Activated CD4-positive, alpha-beta memory T cell treated with anti-CD3 and anti-CD28 coated beads for 36 hours (primary cell): ENCODE data around the gene CPM. TPM values are rescaled to one million over a fixed set of nuclear protein-coding genes. Genes with fewer than 3 reads are reported as not detected.

Source experiments
- CTCF ChIA-PET: fragments of 350-600 bp; sonication (Branson Sonifier 250); formaldehyde crosslinking; loops from one replicate; lab custom pipeline; 2021; ENCODE audit warnings: antibody characterized with exemption, inconsistent platforms; lab: Charles Lee
- POLR2A ChIA-PET: fragments of 350-600 bp; sonication (Branson Sonifier 250); formaldehyde crosslinking; loops from one replicate; lab custom pipeline; 2021; ENCODE audit warnings: antibody characterized with exemption; lab: Charles Lee
- DNase-seq: peaks from one replicate; pipeline ENCODE4 v3.0.0-alpha.2; 2020
- H3K27ac Mint-ChIP-seq: one replicate; pipeline ENCODE4 v1.8.0; 2021; ENCODE audit warnings: mixed read lengths
- H3K27me3 Mint-ChIP-seq: one replicate; pipeline ENCODE4 v1.8.0; 2021; ENCODE audit warnings: mixed read lengths
- H3K36me3 Mint-ChIP-seq: one replicate; pipeline ENCODE4 v1.8.0; 2021; ENCODE audit warnings: mixed read lengths
- H3K4me1 Mint-ChIP-seq: one replicate; pipeline ENCODE4 v1.8.0; 2021; ENCODE audit warnings: low read depth, mixed read lengths
- H3K4me3 Mint-ChIP-seq: one replicate; pipeline ENCODE4 v1.8.0; 2021; ENCODE audit warnings: mild to moderate bottlenecking, mixed read lengths
- H3K9me3 Mint-ChIP-seq: one replicate; pipeline ENCODE4 v1.8.0; 2021; ENCODE audit warnings: mixed read lengths
- intact Hi-C: fragments of 100-400 bp; cut with micrococcal nuclease; formaldehyde crosslinking; loops from one replicate; pipeline ENCODE4 v1.15.1; 2023
- total RNA-seq, 2 experiments: library from RNA; stranded (reverse); gene quantifications; one replicate each; pipeline ENCODE4 v1.2.3, GENCODE V29; 2021

Gene CPM
- total RNA-seq, 2 experiments from 2014 or later: 14.7 to 19.8 TPM

DNA sequence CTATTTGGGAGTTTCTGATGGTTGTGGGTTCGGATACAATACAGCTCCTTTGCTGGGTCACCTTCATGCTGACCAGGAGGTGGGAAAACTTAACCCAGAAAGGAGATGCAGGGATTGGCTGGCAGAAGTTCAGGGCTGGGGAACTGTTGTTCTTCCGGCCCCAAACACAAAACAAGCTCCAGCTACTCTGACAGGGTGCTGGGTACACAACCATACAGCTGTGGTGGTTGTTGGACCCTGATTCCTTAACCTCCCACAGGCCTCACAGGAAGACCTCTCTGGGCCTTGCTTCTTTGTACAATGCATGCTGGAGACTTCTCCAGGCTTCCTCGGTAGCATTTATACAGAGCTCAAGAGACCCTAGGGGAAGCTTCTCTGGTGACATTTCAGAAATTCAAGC is 47.6 kb downstream of the CPM start:
- peaks cover 3% of the 10 kb centered on the region for H3K27me3 Mint-ChIP-seq
- ChIA-PET CTCF (no interaction called here), POLR2A (no interaction called here)
- intact Hi-C loops: no loop called here
- no peak overlapping the region for H3K27ac Mint-ChIP-seq
- no peak for DNase-seq
- H3K4me3 Mint-ChIP-seq: no peak overlapping the region
- H3K9me3 Mint-ChIP-seq: peaks cover 3% of the 10 kb centered on the region
- H3K36me3 Mint-ChIP-seq: peaks cover 10% of the 10 kb centered on the region
- peaks cover 13% of the 10 kb centered on the region for H3K4me1 Mint-ChIP-seq

DNA sequence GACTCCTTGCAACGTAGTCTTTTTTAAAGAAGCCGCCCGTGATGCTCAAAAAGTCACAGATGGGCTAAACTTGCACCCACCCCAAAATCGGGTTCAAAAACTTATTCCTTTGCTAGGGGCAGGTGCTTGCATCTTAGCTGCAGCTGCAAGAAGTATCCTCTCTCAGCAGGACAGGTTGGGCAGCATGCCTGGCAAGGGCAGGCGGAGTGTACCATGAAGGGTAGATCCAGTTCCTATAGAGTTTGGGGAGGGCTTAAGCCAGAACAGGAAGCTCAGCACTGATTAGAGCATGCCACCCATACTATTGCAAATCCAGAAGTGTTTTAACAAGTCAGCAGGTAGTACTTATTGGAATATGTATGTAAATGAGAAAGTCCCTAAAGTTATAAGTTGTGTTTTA is 48.7 kb downstream of the CPM start:
- H3K27me3 Mint-ChIP-seq: peaks cover 3% of the 10 kb centered on the region
- peaks cover 3% of the 10 kb centered on the region for H3K9me3 Mint-ChIP-seq
- H3K4me1 Mint-ChIP-seq: peaks cover 13% of the 10 kb centered on the region
- H3K4me3 Mint-ChIP-seq: no peak overlapping the region
- H3K27ac Mint-ChIP-seq: no peak overlapping the region
- POLR2A ChIA-PET: no interaction called here
- intact Hi-C loops: no loop called here
- peaks cover 10% of the 10 kb centered on the region for H3K36me3 Mint-ChIP-seq
- DNase-seq: no peak
- CTCF ChIA-PET: interaction anchor here (0.6 kb wide), 1 partner anchor 22 kb away, joined by 4 read pairs; no protein-coding TSS in a partner anchor

DNA sequence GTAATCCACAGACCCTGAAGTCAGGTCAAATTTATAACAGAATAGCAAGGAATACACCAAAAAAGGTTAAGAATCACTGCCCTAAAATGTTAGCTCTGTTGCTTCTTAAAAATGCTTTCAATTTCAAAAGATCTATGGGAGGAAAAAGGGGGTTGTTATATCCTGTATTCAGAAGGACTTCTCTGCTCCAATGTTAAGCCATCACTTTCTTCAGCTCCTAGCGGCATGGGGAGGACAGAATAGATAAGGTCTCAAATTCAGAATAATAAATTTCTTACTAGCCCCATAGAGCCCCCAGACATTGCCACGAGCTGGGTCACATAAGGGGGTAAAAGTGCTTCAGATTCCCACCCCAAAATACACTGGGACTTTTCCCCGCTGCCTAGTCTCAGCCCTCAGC is 49.8 kb downstream of the CPM start:
- Mint-ChIP-seq H3K4me3 (no peak overlapping the region), H3K27ac (no peak overlapping the region), H3K36me3 (peaks cover 10% of the 10 kb centered on the region), H3K27me3 (peaks cover 3% of the 10 kb centered on the region), H3K4me1 (peaks cover 4% of the 10 kb centered on the region), H3K9me3 (peaks cover 8% of the 10 kb centered on the region)
- DNase-seq: no peak
- ChIA-PET POLR2A (no interaction called here), CTCF (no interaction called here)
- intact Hi-C loops: no loop called here

DNA sequence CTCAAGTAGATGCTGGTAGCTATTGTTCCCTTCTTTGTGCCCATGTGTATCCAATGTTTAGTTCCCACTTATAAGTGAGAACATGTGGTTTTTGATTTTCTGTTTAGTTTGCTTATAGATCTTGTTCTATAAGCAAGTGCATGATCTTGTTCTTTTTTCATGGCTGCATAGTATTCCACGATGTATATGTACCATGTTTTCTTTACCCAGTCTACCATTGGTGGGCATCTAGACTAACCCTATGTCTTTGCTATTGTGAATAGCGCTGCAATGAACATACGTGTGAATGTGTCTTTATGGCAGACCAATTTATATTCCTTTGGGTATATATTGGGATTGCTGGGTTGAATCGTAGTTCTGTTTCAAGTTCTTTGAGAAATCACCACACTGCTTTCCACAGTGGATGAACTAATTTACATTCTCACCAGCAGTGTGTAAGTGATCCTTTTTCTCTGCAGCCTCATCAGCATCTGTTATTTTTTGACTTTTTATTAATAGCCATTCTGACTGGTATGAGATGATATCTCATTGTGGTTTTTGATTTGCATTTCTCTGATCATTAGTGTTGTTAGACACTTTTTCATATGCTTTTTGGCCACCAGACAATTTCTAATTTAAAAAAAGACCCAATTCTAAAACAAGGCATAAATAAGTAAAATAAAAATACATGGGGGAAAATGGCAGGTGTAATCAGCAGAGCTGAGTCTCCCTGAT is 50.6 kb downstream of the CPM start:
- Mint-ChIP-seq H3K27me3 (peaks cover 3% of the 10 kb centered on the region), H3K4me1 (no peaks in the 10 kb centered on the region), H3K9me3 (peaks cover 8% of the 10 kb centered on the region), H3K36me3 (peaks cover 10% of the 10 kb centered on the region), H3K4me3 (no peak overlapping the region), H3K27ac (no peak overlapping the region)
- ChIA-PET POLR2A (no interaction called here), CTCF (no interaction called here)
- DNase-seq: no peak
- intact Hi-C loops: no loop called here

DNA sequence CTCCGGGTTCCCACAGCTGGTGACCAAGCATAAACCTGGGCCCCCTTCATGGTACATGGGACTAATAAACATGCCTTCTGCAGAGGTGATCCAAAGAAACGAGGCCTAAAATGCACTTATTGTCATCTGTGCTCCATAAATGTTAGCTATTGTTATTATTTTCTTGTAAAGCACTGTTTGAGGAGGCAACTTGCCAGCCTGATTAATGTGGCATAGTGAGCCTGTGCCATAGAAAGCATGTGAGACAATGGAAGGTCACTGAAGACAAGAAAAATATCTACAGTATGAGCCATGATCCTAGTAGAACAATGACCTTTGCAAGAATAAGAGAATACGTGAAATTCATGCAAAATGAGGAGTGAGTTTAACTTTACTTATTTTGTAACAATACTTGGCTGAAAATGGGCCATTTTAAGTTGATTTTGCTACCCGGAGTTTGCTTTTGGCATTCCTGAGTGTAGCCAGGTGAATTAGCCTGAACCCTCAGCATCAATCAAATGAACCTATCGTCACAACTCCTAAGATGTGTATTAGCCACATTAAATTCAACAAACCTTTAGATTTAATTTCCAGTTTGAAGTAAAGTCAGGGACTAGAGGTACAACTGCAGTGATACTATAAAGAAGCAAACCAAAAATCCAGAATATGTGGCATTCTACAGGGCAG is 52.2 kb downstream of the CPM start:
- H3K27ac Mint-ChIP-seq: no peak overlapping the region
- peaks cover 10% of the 10 kb centered on the region for H3K36me3 Mint-ChIP-seq
- intact Hi-C loops: no loop called here
- ChIA-PET POLR2A (no interaction called here), CTCF (no interaction called here)
- peaks cover 8% of the 10 kb centered on the region for H3K9me3 Mint-ChIP-seq
- H3K27me3 Mint-ChIP-seq: peaks cover 2% of the 10 kb centered on the region
- DNase-seq: no peak
- H3K4me3 Mint-ChIP-seq: no peak overlapping the region
- no peaks in the 10 kb centered on the region for H3K4me1 Mint-ChIP-seq

DNA sequence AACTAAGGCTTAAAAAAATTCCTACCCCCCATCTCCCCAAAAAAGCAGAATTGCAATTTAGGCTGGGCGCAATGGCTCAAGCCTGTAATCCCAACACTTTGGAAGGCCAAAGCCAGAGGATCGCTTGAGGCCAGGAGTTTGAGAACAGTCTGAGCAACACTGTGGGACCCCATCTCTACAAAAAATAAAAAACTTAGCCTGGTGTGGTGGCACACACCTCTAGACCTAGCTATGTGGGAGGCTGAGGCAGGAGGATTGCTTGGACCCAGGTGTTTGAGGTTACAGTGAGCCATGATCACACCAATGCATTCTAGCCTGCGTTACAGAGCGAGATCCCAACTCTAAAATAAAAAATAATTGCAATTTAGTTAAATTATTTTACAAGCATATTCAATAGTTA is 54.1 kb downstream of the CPM start:
- Mint-ChIP-seq H3K9me3 (peaks cover 8% of the 10 kb centered on the region), H3K27me3 (no peaks in the 10 kb centered on the region), H3K4me1 (no peaks in the 10 kb centered on the region), H3K4me3 (no peak overlapping the region), H3K27ac (no peak overlapping the region), H3K36me3 (peaks cover 7% of the 10 kb centered on the region)
- DNase-seq: no peak
- ChIA-PET POLR2A (no interaction called here), CTCF (no interaction called here)
- intact Hi-C loops: no loop called here

DNA sequence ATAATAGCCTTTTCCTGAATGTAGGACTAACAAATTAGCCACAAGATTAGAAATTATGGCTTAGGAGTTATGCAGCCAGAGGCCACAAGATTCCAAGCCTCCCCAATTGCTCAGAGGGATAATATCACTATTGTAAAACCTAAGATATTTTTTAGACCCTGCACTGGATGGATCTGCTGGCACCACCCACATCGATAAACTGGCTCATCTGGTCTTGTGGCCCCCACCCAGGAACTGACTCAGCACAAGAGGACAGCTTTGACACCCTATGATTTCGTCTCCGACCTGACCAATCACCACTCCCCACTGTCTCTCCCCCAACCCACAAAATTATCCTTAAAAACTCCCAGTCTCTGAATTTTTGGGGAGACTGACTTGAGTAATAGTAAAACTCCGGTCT is 54.7 kb downstream of the CPM start:
- CTCF ChIA-PET: no interaction called here
- Mint-ChIP-seq H3K36me3 (peaks cover 7% of the 10 kb centered on the region), H3K27ac (no peak overlapping the region), H3K4me1 (no peaks in the 10 kb centered on the region), H3K9me3 (peaks cover 8% of the 10 kb centered on the region), H3K27me3 (no peaks in the 10 kb centered on the region), H3K4me3 (no peak overlapping the region)
- intact Hi-C loops: no loop called here
- no peak for DNase-seq
- POLR2A ChIA-PET: no interaction called here

DNA sequence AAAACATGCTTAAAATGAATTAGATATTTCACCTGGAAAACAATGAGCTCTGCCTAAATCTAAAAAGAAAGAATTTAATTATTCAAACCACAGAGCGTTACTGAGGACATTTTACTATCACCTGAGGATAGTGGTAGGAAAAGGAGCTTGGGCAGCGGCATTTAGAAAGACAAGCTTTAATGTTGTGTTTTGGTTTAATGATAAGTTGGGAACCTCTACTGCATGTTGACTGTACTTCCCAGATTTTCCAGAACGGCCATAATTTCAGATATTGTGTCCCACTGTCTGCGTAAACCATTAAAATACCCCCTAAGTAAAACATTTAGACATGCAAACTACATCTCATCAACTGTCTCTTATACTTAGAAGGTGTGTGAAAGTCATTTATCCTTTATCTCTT is 55.4 kb downstream of the CPM start:
- peaks cover 2% of the 10 kb centered on the region for H3K36me3 Mint-ChIP-seq
- H3K27me3 Mint-ChIP-seq: no peaks in the 10 kb centered on the region
- no peak overlapping the region for H3K27ac Mint-ChIP-seq
- peaks cover 8% of the 10 kb centered on the region for H3K9me3 Mint-ChIP-seq
- ChIA-PET POLR2A (no interaction called here), CTCF (no interaction called here)
- intact Hi-C loops: no loop called here
- DNase-seq: no peak
- H3K4me1 Mint-ChIP-seq: no peaks in the 10 kb centered on the region
- H3K4me3 Mint-ChIP-seq: no peak overlapping the region

DNA sequence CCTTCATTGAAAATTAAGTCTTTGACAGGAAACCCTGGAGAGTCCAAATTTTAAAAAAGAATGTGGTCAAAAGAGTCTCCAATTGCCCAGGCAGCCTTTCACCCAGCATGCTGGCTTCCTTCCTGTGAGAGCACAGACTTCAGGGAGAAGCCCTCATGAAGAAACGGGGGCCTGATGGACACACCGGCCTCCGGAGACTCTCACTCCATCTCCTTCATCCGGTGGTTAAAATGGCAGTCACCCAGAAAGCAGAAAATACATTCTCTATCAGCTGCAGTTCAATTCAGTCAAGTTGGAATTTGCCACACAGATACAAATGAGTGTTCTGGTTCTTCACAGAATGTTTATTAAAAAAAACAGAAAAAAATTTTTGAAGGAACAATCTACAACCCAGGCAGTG is 56.5 kb downstream of the CPM start:
- H3K36me3 Mint-ChIP-seq: peaks cover 2% of the 10 kb centered on the region
- H3K4me1 Mint-ChIP-seq: no peaks in the 10 kb centered on the region
- peaks cover 6% of the 10 kb centered on the region for H3K9me3 Mint-ChIP-seq
- no peak overlapping the region for H3K27ac Mint-ChIP-seq
- POLR2A ChIA-PET: no interaction called here
- no peaks in the 10 kb centered on the region for H3K27me3 Mint-ChIP-seq
- CTCF ChIA-PET: no interaction called here
- H3K4me3 Mint-ChIP-seq: no peak overlapping the region
- intact Hi-C loops: no loop called here
- no peak for DNase-seq

DNA sequence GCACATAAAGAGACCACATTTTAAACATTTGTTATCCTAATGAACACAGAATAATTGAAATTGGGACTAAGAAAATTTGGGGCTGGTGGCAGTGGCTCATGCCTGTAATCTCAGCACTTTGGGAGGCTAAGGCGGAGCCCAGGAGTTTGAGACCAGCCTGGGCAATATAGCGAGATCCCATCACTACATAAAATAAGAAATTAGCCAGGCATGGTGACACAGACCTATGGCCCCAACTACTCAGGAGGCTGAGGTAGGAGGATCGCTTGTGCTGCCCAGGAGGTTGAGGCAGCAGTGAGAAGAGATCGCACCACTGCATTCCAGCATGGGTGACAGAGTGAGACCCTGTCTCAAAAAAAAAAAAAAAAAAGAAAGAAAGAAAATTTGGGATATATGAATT is 59.7 kb downstream of the CPM start:
- ChIA-PET CTCF (interaction anchor here (0.7 kb wide), 1 partner anchor 121 kb away, joined by 3 read pairs; no protein-coding TSS in a partner anchor), POLR2A (no interaction called here)
- peaks cover under 1% of the 10 kb centered on the region for H3K9me3 Mint-ChIP-seq
- no peaks in the 10 kb centered on the region for H3K27me3 Mint-ChIP-seq
- intact Hi-C loops: no loop called here
- H3K27ac Mint-ChIP-seq: no peak overlapping the region
- H3K36me3 Mint-ChIP-seq: peaks cover 2% of the 10 kb centered on the region
- DNase-seq: no peak
- H3K4me3 Mint-ChIP-seq: no peak overlapping the region
- no peaks in the 10 kb centered on the region for H3K4me1 Mint-ChIP-seq

DNA sequence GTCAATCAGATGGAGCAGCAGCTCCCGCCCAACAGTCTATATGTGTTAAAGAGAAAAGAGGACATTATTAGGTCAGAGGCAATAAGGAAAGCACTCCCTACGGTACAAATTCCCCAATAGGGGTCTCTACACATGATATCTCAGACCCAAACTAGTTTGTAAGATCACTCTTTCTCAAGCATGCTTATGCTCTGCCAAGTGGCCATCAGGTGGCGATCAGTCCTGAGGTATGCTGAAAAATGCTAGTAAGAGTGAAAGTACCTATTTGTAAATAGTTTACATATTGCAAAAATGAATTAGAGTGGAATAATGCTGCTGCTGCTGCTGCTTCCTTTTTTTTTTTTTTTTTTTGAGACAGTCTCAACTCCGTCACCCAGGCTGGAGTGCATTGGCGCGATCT is 61.0 kb downstream of the CPM start:
- POLR2A ChIA-PET: no interaction called here
- intact Hi-C loops: no loop called here
- CTCF ChIA-PET: no interaction called here

DNA sequence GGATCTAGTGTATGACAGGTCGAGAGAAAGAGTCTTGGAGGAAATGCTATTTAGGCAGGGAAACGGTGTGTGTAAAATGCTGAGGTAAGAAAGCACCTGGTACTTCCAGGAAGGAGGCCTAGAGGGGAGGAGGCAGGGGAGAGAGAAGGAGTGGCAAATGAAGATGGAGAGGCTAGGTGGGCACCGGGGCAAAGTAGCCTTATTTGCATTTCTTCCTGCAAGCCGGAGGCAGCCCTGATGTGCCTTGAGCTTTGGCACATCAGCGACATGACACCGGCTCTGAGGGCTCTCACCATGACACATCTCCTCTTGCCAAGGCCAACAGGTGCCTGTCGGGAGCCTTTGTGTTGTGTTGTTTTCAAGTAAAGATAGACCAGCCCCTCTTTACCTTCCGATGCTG is 61.6 kb downstream of the CPM start:
- H3K4me1 Mint-ChIP-seq: no peaks in the 10 kb centered on the region
- H3K27me3 Mint-ChIP-seq: no peaks in the 10 kb centered on the region
- no peak for DNase-seq
- H3K4me3 Mint-ChIP-seq: no peak overlapping the region
- H3K36me3 Mint-ChIP-seq: peaks cover 2% of the 10 kb centered on the region
- no peak overlapping the region for H3K27ac Mint-ChIP-seq
- CTCF ChIA-PET: no interaction called here
- intact Hi-C loops: no loop called here
- POLR2A ChIA-PET: no interaction called here
- H3K9me3 Mint-ChIP-seq: no peaks in the 10 kb centered on the region

More for the DNA sequence above, 61.0 kb downstream of the CPM start:
- no peaks in the 10 kb centered on the region for H3K27me3 Mint-ChIP-seq
- no peaks in the 10 kb centered on the region for H3K4me1 Mint-ChIP-seq
- no peak overlapping the region for H3K27ac Mint-ChIP-seq
- DNase-seq: peak; percentile 44
- H3K4me3 Mint-ChIP-seq: no peak overlapping the region
- H3K36me3 Mint-ChIP-seq: peaks cover 2% of the 10 kb centered on the region
- no peaks in the 10 kb centered on the region for H3K9me3 Mint-ChIP-seq

DNA sequence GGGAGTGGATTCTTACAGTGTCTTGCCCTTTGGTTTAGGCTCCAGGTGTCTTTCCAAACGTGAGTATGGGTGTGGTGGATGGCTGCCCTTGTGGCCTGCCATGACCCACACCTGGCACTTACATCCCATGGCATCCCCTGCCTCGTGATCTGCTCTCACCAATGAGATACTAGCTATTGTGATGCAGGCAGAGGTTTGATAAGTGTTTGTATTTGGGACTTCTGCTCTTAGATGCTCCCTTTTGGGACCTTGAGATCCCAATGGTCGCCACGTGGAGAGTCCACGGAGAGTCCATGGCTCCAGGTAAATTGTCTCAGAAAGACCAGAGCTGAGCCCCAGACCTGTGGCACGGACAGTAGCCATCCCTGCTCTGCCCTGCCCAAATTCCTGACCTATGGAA is 62.5 kb downstream of the CPM start:
- intact Hi-C loops: no loop called here
- Mint-ChIP-seq H3K36me3 (peaks cover 2% of the 10 kb centered on the region), H3K27me3 (no peaks in the 10 kb centered on the region), H3K9me3 (no peaks in the 10 kb centered on the region), H3K27ac (no peak overlapping the region), H3K4me1 (no peaks in the 10 kb centered on the region), H3K4me3 (no peak overlapping the region)
- CTCF ChIA-PET: no interaction called here
- no peak for DNase-seq
- POLR2A ChIA-PET: no interaction called here
